Cardiac muscle cell (in vitro differentiated cells and primary cell): Measurements from ENCODE around the gene NINJ2. TPM values are rescaled to one million over a fixed set of nuclear protein-coding genes. Genes with fewer than 3 reads are reported as not detected.

Experiments used
- DNase-seq, 2 donors: peaks; one replicate each; pipeline versions ENCODE4 v3.0.0 to v3.0.0-alpha.2; 2010 to 2017; ENCODE audit warnings: low read depth in 1 of 2, low spot score in 1 of 2
- H3K27ac ChIP-seq: fragments of 200-600 bp; sonication (generic); 2 replicates; pipeline ENCODE4 v1.5.1; 2016
- H3K27me3 ChIP-seq: fragments of 200-600 bp; sonication (generic); 2 replicates; pipeline ENCODE4 v1.6.0; 2016; ENCODE audit warnings: control low read depth
- H3K36me3 ChIP-seq: fragments of 200-600 bp; sonication (generic); 2 replicates; pipeline ENCODE4 v1.5.1; 2016; ENCODE audit warnings: control low read depth
- H3K4me1 ChIP-seq: fragments of 200-600 bp; sonication (generic); 2 replicates; pipeline ENCODE4 v1.8.1; 2017; ENCODE audit warnings: low read depth, mild to moderate bottlenecking, mixed run types
- H3K4me3 ChIP-seq: fragments of 200-600 bp; sonication (generic); 2 replicates; pipeline ENCODE4 v1.5.1; 2016; ENCODE audit warnings: mild to moderate bottlenecking
- H3K9me3 ChIP-seq: fragments of 200-600 bp; sonication (generic); 2 replicates; pipeline ENCODE4 v1.5.1; 2017; ENCODE audit warnings: low read depth, mild to moderate bottlenecking, control low read depth
- polyA plus RNA-seq: library from polyadenylated mRNA; unstranded; fragments of >200 nt; fragmentation: Nextera tagmentation; extraction: Ambion mirVana; gene quantifications from 2 replicates; pipeline ENCODE4 v1.2.1, GENCODE V29; 2016
- total RNA-seq: library from RNA; depleted of rRNA; stranded (reverse); fragments of >200 nt; gene quantifications from 2 replicates; pipeline ENCODE4 v1.2.3, GENCODE V29; 2016
- TF ChIP-seq, protein P1 (sequence below): IDR thresholded peaks from 2 replicates; pipeline ENCODE4 v1.5.1; 2012; ENCODE audit warnings: low read depth, mild to moderate bottlenecking, low read length

NINJ2 gene
- total and polyA plus RNA-seq, 2 experiments from 2014 or later: 2.3 TPM; not detected in 1

DNA sequence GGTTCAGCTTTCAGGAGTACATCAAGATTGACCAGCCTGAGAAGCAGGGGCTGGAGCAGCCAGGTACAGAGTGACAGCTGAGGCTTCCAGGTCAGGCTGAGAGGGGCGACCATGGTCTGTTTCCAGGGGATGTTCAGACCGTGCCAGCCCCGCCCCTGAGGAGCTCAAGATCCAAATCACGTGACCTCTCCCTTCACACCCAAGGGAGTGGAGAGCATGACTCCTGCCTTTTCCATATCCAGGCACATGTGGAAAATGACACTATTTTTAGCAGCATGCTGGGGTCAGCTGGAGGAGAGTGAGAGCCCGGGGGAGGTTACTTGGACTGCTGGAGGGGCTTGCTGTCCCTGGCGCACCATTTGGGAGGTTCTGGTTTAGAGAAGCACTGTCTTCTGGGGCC is 110.8 kb downstream of the NINJ2 start:
- Histone ChIP-seq H3K27ac (peak overlapping the region; percentile 82), H3K36me3 (peaks cover 2% of the 10 kb centered on the region), H3K4me3 (no peak overlapping the region), H3K9me3 (no peaks in the 10 kb centered on the region), H3K27me3 (no peaks in the 10 kb centered on the region), H3K4me1 (peaks cover 19% of the 10 kb centered on the region)
- TF ChIP-seq, protein P1, sequence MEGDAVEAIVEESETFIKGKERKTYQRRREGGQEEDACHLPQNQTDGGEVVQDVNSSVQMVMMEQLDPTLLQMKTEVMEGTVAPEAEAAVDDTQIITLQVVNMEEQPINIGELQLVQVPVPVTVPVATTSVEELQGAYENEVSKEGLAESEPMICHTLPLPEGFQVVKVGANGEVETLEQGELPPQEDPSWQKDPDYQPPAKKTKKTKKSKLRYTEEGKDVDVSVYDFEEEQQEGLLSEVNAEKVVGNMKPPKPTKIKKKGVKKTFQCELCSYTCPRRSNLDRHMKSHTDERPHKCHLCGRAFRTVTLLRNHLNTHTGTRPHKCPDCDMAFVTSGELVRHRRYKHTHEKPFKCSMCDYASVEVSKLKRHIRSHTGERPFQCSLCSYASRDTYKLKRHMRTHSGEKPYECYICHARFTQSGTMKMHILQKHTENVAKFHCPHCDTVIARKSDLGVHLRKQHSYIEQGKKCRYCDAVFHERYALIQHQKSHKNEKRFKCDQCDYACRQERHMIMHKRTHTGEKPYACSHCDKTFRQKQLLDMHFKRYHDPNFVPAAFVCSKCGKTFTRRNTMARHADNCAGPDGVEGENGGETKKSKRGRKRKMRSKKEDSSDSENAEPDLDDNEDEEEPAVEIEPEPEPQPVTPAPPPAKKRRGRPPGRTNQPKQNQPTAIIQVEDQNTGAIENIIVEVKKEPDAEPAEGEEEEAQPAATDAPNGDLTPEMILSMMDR: no peak
- DNase-seq: peak in 1 of 2 donors; percentile 79

DNA sequence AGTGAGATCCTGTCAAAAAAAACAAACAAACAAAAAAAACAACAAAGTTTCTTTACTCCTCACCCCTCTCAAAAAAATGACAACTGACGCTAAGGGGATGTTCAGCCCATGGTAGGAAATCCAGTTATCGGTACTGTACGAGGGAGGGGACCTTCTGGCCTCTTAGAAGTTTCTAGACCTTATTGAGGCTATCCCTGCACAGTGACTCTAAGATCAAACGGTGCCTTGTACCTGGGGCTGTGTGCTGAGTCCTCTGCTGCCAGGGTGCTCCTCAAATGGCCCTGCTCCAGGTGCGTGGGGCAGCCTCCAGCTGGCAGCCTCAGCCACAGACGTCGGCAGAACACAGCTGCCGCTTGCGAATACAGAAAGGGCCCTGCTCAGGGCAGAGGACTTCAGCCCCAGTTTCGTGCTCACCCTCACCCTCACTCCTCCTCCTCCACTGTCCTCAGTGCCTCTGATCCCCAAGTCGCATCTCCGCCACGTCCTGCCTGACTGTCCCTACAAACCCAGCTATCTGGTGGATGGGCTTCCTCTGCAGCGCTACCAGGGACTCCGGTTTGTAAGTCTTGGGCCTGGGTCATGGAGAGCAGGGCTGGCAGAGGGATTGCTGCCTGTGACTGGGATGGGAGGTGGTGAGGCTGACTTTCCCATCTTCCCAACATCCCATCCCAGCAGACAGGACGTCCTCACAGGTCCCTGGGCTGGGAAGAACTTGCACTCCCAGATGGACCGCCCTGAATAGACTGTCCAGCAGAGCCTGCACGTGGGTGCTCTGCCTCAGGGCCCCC is 112.6 kb downstream of the NINJ2 start:
- H3K9me3 ChIP-seq: no peaks in the 10 kb centered on the region
- TF ChIP-seq, protein P1: no peak
- DNase-seq: no peak

DNA sequence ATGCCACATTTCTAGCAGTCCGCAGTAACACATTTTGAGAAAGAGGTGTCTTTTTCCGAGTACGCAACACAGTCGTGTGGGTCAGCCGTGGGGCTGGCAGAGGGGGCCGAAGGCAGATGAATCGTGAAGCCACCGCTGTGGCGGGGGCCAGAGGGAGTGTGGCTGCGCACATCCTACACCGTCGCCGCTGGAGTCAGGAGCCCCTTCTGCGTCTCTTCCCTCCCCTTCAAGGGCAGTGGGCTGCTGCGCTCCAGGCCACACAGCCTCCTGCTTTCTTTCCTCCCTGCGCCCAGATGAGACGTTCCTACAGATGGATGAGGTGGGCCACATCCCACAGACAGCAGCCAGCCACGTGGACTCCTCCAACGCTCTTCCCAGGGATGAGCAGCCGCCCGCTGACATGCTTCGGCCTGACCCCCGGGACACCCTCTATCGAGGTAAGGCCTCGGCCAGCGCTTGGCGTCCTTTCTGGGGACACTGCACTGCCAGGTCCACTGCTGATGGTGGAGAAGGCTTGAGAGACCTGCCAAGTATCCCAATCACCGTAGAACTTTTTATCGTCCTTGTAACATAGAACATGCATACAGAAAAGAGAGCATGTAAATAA is 113.7 kb downstream of the NINJ2 start:
- H3K4me1 ChIP-seq: peaks cover 19% of the 10 kb centered on the region
- no peaks in the 10 kb centered on the region for H3K27me3 ChIP-seq
- no peak overlapping the region for H3K4me3 ChIP-seq
- TF ChIP-seq, protein P1: no peak
- H3K9me3 ChIP-seq: no peaks in the 10 kb centered on the region
- no peak overlapping the region for H3K27ac ChIP-seq
- DNase-seq: no peak
- peaks cover 3% of the 10 kb centered on the region for H3K36me3 ChIP-seq

More for the DNA sequence above, 112.6 kb downstream of the NINJ2 start:
- Histone ChIP-seq H3K27me3 (no peaks in the 10 kb centered on the region), H3K36me3 (peaks cover 3% of the 10 kb centered on the region), H3K4me3 (no peak overlapping the region), H3K4me1 (peaks cover 19% of the 10 kb centered on the region), H3K27ac (no peak overlapping the region)

DNA sequence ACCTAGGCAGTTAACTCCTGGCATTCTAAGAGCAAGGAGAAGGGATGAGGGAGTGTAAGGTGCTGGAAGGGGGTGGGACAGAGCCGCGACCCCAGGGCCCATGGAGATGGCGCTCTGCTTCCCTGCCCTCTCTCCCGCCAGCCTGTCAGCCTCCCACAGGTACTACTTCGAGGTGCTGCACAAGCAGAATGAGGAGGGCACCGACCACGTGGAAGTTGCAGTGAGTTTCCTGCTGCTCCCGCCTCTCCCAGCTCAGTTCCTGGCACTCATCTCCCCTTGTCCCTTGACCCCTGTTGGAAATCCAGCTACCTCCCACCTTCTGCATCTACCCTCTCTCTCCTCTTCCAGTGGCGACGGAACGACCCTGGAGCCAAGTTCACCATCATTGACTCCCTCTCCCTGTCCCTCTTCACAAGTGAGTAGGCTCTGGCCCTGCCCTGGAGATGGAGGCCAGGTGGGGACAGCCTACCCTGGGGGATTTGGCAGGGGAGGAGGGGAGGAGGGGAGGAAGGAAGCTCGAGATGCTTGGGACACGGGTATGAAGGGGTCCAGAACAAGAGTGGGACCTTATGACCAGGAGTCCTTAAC is 115.3 kb downstream of the NINJ2 start:
- peaks cover 3% of the 10 kb centered on the region for H3K36me3 ChIP-seq
- peaks cover 15% of the 10 kb centered on the region for H3K4me1 ChIP-seq
- TF ChIP-seq, protein P1: no peak
- DNase-seq: no peak
- H3K4me3 ChIP-seq: no peak overlapping the region
- no peaks in the 10 kb centered on the region for H3K27me3 ChIP-seq
- H3K9me3 ChIP-seq: no peaks in the 10 kb centered on the region
- H3K27ac ChIP-seq: no peak overlapping the region

DNA sequence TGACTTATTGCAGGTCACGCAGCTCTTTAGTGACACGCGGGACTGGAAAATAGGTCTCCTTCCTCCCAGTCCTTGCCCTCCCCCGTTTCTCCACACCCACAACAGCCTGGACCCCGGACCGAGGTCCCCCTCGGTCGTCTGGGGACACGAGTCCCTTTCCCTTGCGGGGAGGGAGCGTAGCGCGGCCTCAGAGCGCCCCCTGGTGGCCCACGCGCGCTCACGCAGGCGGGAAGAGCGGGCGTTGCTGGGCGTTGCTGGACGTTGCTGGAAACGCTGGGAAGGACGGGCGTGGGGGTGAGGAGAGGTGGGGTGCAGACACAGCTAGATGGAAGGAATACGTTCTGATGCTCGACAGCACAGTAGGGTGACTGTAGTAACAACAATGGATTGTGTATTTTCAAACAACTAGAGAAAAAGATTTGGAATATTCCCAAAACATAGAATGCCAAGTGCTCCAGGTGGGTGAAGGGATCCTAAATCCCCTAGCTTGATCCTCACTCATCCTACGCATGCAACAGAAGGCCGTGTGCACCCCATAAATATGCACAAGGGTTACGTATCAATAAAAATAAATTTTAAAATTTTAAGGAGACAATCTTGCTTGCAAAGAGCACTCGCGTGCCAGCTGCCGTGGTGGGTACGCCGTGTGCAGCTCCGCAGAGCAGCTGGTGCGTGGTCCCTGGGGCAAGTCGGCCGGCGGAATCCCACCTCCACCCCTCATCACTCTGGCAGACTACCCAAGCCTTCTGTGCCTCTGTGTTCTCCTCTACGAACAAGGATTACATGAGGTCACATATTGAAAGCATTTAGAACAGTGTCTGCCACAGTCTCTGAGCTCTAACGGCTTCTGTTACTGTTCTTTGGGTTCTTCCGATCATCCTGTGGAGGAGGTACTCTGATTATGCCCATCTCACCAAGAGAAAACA is 116.1 kb downstream of the NINJ2 start:
- H3K4me1 ChIP-seq: peaks cover 15% of the 10 kb centered on the region
- no peaks in the 10 kb centered on the region for H3K9me3 ChIP-seq
- H3K27me3 ChIP-seq: no peaks in the 10 kb centered on the region
- DNase-seq: peak; percentile 64 to 73
- peaks cover 3% of the 10 kb centered on the region for H3K36me3 ChIP-seq
- no peak overlapping the region for H3K4me3 ChIP-seq
- H3K27ac ChIP-seq: no peak overlapping the region
- TF ChIP-seq, protein P1: peak; percentile 97
